Activated CD4-positive, alpha-beta T cell treated with anti-CD3 and anti-CD28 coated beads, Interleukin-10, Interleukin-2, amounts not matched to agents 100 ng/mL and 50 ng/mL, durations not matched to agents 16 hours and 8 hours (primary cell): Measurements from ENCODE around the gene H3-3A.
"Not testable (repeated sequence)": the region's sequence is repeated elsewhere in the genome, so short reads cannot be mapped to it uniquely, and the experiment has no call there.

Experiments
- DNase-seq: peaks from one replicate; pipeline ENCODE4 v3.0.0-alpha.2; 2020

H3-3A gene

DNA sequence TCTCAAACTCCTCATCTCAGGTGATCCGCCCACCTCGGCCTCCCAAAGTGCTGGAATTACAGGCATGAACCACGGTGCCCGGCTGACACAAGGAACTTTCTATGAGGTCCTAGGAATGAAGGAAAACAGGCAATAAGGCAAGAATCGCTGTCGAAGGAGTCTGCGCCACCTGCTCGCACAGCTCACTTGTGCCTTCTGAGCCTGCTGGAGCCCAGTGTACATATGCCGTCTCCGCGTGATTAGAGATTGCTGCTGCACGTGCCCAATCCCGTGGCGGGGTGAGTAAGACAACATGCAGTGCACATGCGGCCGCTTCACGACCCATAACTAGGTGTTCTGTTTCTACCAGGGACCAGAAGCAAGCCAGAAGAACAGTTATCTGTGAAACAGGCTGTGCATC is 24.3 kb downstream of the H3-3A start:
- no peak for DNase-seq

DNA sequence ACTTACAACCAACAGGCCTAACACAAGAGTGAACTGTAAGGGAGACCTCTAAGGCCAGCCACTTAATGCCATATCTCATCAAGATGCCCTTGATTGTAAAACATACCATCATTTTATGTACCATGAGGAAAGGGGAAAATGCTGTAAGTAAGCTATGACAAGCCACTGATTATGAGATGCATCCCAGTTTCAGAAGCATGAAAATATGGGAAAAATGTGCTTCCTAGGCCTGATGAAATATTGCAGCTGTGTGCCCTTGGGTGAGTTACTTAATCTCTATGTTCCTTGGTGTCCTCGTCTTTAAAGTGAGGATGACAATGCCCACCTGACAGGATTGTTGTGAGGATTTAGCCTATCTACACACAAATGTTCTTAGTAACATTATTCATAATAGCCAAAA is 28.9 kb downstream of the H3-3A start:
- DNase-seq: no peak

- DNase-seq: not testable (repeated sequence)
Observed at GRCh38 chr1:226092048-226092820, 29.7 kb downstream of the H3-3A start.

GRCh38 chr1:226092965-226093364 is 30.4 kb downstream of the H3-3A start:
- DNase-seq: no peak

GRCh38 chr1:226093621-226094020 is 31.1 kb downstream of the H3-3A start:
- no peak for DNase-seq

- no peak for DNase-seq
Observed at GRCh38 chr1:226094451-226094850, 31.9 kb downstream of the H3-3A start.

DNA sequence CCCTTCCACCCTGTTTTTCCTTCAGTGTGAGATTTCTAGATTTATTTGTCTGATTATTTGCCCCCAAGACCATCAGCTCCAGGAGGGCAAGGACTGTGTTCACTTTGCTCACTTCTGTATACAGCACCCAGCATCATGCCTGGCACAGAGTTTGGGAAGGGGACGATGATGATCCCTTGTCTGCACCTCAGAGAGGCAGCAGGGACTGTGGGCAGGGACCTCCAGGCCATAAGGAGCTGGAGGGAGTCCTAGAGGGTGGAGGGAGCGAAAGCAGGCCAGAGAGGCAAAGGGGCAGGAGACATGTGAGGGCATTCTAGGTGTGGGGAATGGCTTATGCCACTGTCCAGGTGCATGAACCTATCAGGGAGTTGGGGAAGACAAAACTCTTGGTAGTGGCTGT is 32.8 kb downstream of the H3-3A start:
- DNase-seq: no peak

GRCh38 chr1:226097866-226098625 is 35.5 kb downstream of the H3-3A start:
- no peak for DNase-seq

DNA sequence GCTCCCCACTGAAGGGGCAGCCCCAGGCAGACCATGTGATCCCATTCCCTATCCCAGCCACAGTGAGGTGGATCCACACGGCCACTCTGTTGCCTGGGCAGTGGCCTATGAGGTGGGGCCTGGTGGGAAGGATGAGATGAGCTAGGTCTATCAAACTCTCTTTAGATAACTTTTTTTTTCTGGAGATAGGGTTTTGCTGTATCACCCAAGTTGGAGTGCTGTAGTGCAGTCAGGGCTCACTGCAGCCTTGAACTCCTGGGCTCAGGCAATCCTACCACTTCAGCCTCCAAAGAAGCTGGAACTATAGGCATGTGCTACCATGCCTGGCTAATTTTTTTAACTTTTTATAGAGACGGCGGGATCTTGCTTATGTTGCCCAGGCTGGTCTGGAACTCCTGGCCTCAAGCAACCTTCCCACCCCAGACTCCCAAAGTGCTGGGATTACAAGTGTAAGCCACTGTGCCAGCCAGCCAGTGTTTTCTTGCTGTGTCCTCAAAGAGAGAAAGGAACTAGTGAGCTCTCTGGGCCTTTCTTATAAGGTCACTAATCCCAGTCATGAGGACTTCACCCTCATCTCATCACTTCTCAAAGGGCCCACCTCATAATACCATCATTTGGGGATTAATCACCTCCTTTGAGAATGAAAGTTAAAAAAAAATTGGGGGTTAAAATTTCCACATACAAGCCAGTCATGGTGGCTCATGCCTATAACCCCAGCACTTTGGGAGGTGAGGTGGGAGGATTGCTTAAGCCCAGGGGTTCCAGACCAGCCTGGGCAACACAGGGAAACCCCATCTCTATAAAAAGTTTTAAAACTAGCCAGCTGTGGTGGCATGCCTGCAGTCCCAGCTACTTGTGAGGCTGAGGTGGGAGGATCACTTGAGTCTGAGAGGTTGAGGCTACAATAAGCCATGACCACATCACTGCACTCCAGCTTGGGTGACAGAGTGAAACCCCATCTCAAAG is 36.6 kb downstream of the H3-3A start:
- no peak for DNase-seq

- DNase-seq: peak; percentile 47
Observed at GRCh38 chr1:226100436-226101391, 38.2 kb downstream of the H3-3A start.

GRCh38 chr1:226104671-226105121 is 42.2 kb downstream of the H3-3A start:
- DNase-seq: no peak

- DNase-seq: no peak
Observed at GRCh38 chr1:226107471-226108460, 45.2 kb downstream of the H3-3A start.

GRCh38 chr1:226108935-226109828 is 46.7 kb downstream of the H3-3A start:
- no peak for DNase-seq

DNA sequence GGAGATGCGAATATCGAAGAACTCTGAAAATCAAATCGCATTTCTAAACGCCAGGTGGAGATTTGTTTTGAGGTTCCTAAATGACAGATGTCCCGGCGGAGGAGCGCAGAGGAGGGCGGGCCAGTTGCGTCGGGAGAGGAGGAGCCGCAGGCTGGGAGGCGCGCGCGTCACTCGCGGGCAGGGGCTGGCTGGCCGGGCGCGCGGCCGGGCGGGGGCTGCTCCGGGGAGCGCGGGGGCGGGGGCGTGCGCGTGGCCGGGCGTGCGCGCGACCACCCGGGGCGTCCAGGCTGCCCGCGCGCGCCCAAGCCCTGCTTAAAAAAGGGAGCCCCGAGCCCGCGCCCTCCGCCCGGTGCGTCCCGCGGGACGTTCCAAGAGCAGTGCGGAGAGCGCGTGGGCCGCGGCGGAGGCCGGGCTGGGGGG is 47.3 kb downstream of the H3-3A start:
- peak; percentile 90 for DNase-seq

DNA sequence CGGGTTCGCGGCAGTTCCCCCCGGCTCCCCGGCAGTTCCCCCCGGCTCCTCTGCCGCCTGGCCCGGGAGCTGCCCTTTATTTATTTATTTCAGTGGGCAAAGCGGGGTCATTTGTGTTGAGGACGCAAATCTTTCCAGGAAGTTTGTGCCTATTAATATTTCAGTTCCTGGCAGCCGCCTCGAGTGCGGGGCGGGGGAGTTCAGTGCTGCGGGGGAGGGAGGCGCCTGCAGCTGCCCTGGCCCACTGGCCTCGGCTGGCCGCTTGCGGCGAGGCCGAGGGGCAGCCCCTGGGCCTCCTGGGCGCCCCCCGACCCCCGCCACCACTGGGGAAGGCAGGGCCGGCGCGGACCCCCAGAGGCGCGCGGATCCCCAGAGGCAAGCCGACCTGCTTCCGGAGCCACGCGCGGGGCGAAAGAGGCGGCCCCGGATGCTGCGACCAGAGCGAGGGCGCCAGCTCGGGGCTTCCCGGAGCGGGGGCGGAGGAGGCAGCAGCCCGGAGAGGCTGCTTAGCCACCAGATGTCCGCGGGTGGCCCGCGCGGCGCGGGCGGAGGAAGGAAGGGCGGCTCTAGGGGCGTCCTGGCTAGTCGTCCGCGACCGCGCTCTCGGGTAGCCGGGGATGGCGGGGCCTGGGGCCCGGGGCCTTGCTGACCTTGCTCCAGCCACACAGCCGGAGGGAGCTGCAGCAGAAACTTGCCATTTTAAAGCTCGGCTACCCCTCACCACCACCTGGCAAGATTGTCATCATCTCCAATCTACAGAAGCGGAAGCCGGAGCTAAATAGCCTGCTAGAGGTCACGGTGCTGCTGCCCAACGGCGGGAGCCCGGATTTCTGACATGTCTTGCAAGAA is 48.0 kb downstream of the H3-3A start:
- peak; percentile 75 for DNase-seq

DNA sequence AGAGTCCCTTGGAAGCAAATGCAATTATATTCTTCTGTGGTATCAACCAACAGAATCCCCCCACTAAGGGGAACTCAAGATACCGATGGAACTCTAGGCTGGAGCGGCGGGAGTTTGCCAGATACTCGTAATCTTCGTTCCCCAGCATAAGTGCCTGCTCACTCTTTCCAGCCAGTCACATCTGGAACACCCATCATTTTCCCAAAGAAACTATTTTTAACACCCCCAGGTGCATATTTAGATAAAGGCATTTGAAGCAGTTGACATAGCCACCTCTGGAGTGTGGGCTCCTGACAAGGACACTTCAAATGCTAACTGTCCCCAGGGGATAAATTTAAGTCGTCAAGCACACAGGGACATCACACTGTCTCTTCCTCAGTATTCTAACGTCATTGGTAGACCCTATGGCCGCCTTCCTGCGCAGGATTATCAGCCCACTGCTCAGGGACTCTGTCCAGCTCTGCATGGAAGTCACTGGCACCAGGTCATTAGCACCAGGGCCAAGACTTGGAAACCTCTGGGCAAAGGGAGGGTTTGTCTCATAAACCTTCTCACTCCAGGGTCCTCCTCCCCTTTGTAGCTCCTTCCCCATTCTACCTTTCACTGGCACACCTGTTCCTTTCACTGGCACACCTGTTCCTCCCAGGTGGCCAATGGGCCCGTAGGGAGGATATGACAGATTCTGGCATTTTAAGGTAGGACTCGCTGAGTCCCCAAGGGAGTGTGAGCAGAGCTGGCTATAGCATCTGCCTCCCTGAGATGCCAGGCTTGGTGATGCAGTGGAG is 48.8 kb downstream of the H3-3A start:
- no peak for DNase-seq

DNA sequence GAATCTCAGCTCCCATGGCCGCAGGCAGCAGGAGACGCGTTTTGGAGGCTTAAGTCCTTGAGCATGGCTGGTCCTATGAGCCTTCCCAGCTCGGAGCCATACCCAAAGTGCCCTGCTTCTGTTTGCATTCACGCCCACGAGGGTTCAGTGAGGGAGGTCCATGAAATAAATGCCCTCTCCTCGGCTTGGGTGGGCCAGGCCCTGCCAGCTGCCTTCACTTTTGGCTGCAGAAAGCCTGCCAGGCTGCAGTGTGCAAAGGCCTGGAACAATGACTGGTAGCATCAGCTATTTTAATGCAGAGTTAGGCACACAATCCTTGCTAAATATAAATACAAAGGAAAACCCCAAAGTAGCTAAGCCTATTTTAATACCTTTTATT is 49.4 kb downstream of the H3-3A start:
- DNase-seq: no peak

DNA sequence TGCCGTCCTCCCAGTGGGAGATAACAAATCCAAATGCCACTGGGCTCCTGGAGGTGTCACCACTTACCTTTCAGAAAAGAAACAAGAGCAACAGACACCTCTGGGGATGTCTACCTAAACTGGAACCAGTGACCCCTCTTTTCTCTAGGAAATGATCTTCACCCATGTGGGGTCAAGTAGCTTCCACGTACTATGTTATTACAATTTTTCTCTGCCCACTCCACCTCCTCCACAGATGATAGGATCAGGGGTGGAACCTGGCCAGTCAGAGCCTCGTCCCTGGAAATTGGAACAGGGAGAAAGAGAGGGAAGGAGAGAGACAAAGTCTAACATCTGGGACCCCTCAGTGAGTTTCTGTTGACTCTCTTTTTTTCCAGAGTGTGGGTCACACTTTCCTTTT is 50.1 kb downstream of the H3-3A start:
- DNase-seq: no peak
